Vagina (tissue), 2 donors: ENCODE results near the gene MUC6.
A peak's percentile ranks its signal among the peaks of the same experiment; 100 is the strongest.

Source experiments
- POLR2A ChIP-seq, 2 donors: fragments of 450-650 bp; IDR thresholded peaks; one replicate each; pipeline ENCODE4 v1.6.1; 2017; ENCODE audit warnings: antibody characterized with exemption in 2 of 2, mild to moderate bottlenecking in 2 of 2, moderate library complexity in 2 of 2
- POLR2AphosphoS5 ChIP-seq, 2 donors: sonication (generic); formaldehyde crosslinking; IDR thresholded peaks; one replicate each; pipeline ENCODE4 v1.9.0; 2017; ENCODE audit warnings: antibody characterized with exemption in 2 of 2, mild to moderate bottlenecking in 2 of 2, low read depth in 1 of 2; ENCODE audit not compliant: insufficient read depth in 1 of 2
- TF ChIP-seq, protein P1 (sequence below), 3 experiments: fragments of 450-650 bp in 2 of 3; fragments of 200-600 bp in 1 of 3; sonication (generic) in 1 of 3; IDR thresholded peaks; one replicate each; pipeline ENCODE4 v1.5.1; 2017 to 2019; ENCODE audit warnings: antibody characterized with exemption in 3 of 3, mild to moderate bottlenecking in 2 of 3, moderate library complexity in 2 of 3

DNA sequence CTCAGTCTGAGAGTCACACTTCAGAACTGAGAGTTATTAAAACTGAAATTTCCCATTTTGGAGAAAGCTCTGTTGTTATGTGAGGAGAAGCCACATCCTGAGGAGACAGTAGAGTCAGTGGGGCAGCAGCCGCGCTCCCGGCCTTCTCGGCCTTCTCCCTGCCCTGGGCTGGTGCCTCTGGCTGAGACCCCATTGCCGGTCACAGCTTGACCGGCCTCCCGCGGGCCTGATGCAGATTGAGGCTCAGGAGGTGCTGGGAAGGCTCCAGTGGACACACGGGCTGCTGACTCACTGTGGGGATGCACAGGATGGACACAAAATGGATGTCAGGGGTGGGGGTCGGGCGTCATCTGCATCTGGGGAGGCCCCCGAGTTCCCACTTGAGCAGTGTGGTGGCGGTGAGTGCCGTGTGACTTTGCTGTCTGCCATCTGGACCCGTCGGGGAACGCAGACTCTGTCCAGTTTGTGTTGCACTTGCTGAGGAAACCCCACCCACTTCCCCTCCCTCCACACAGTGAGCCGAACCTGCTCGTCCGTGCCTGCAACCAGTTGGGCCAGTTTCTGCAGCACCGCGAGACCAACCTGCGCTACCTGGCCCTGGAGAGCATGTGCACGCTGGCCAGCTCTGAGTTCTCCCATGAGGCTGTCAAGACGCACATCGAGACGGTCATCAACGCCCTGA lies 50.1 kb downstream of the MUC6 start:
- TF ChIP-seq POLR2AphosphoS5 (IDR thresholded peaks at IDR 0.05; ENCODE audit: insufficient read depth in 1 of 2, low read depth in 1 of 2) = peak in 1 of 2 donors; percentile 16
- TF ChIP-seq, protein P1, sequence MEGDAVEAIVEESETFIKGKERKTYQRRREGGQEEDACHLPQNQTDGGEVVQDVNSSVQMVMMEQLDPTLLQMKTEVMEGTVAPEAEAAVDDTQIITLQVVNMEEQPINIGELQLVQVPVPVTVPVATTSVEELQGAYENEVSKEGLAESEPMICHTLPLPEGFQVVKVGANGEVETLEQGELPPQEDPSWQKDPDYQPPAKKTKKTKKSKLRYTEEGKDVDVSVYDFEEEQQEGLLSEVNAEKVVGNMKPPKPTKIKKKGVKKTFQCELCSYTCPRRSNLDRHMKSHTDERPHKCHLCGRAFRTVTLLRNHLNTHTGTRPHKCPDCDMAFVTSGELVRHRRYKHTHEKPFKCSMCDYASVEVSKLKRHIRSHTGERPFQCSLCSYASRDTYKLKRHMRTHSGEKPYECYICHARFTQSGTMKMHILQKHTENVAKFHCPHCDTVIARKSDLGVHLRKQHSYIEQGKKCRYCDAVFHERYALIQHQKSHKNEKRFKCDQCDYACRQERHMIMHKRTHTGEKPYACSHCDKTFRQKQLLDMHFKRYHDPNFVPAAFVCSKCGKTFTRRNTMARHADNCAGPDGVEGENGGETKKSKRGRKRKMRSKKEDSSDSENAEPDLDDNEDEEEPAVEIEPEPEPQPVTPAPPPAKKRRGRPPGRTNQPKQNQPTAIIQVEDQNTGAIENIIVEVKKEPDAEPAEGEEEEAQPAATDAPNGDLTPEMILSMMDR (IDR thresholded peaks at IDR 0.05) = no peak
- TF ChIP-seq POLR2A (IDR thresholded peaks at IDR 0.05) = no peak
